H54 (cell line): ENCODE results near the gene LCN6.
"Not testable (repeated sequence)": the region's sequence is repeated elsewhere in the genome, so short reads cannot be mapped to it uniquely, and the experiment has no call there.

Experiments used
- DNase-seq: peaks from one replicate; pipeline ENCODE4 v3.0.0; 2011; ENCODE audit warnings: low spot score, mixed read lengths; ENCODE audit not compliant: insufficient read length
- FAIRE-seq: peaks from 3 replicates; lab custom pipeline; 2011; peaks lifted over from hg19 to GRCh38; lab: Jason Lieb, UNC
- POLR2A ChIP-seq: IDR thresholded peaks from 2 replicates; pipeline ENCODE4 v1.6.1; 2011; ENCODE audit warnings: low read depth, mild to moderate bottlenecking, low read length

LCN6 gene

DNA sequence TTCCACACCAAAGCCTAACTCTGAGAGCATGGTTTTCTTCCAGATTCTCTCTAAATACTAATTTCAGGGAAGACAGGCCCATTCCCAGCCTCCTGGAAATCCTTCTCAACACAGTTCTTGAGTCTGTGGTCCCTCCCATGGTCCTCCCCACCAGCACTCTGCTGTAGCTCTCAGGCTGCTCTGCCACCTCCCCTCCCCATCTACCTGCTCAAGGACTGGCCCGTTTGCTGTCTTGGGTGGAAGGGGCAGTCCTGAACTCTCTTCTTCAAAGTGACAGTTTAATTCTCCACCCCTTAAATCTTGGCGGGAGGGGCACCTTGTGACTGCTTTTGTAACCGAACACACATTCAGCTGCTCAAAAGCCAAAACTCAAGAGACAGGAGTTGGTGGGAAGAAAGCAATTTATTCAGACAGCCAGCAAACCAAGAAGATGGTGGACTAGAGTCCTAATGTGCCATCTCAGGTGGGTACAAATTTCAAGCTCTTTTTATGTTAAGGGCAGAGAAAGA is 23.6 kb upstream of the LCN6 start:
- no peak for FAIRE-seq
- no peak for TF ChIP-seq POLR2A

DNA sequence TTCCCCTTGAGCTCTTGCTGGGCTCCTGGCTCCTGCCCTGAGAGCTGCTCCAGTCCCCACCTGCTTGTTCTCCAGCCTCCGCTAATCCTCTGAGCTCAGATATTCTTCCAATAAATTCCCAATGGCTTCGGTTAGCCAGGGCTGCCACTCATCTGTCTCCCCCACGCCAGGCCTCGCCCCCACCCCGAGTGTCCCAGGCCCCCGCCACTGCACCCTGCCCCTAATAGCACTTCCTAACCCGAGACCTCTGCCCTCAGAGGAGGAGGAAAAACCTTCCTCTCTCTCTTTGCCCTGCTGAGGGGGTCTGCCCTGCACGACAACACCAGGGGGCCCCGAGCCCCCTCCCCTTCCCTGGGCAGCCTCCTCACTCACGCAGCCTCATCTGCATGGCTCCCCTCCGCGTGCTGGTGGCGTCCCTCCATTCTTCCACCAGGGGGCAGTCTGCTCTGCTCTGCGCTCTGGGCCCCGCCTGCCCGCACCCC is 21.4 kb upstream of the LCN6 start:
- no peak for FAIRE-seq

More for the DNA sequence above, 23.6 kb upstream of the LCN6 start:
- DNase-seq, result no peak

DNA sequence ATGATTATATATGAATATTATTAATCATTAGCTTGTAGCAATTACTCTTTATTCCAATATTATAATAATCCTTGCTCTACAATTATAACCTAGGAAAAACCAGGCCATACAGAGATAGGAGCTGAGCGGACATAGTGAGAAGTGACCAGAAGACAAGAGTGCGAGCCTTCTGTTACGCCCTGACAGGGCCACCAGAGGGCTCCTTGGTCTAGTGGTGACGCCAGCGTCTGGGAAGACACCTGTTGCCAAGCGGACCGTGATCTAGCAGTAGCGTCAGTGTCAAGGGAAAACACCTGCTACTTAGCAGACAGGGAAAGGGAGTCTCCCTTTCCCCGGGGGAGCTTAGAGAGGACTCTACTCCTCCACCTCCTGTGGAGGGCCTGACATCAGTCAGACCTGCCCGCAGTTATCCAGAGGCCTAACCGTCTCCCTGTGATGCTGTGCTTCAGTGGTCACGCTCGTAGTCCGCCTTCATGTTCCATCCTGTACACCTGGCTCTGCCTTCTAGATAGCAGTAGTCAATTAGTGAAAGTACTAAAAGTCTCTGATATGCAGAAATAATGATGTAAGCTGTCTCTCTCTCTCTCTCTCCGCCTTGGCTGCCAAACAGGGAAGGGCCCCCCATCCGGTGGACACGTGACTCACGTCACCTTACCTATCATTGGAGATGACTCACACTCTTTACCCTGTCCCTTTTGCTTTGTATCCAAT is 18.2 kb upstream of the LCN6 start:
- FAIRE-seq, DNase-seq: not testable (repeated sequence)

More for the DNA sequence above, 21.4 kb upstream of the LCN6 start:
- no peak for TF ChIP-seq POLR2A
- DNase-seq, result peak; percentile 89

DNA sequence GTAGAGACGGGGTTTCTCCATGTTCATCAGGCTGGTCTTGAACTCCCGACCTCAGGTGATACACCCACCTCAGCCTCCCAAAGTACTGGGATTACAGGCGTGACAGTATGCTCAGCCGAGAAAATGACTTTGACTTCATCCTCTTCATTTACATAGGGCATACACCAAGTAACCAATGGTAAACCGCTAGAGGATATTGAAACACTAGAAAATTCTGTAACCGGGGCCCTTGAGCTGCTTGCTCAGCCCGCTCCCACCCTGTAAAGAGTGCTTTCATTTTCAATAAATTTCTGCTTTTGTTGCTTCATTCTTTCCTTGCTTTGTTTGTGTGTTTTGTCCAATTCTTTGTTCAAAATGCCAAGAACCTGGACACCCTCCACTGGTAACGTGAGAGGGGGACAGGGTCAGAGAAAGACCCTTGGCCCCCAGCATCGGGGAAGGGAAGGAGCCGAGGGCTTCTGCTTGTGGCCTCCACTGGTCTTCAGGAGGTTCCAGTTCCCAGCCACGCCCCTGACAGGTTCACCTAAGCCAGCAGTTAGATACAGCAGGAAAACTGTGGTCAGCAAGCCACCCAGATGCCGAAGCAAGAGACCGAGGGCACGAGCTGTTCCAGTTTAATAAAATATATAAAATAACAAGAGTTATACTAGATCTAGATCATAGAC is 17.6 kb upstream of the LCN6 start:
- DNase-seq, FAIRE-seq: not testable (repeated sequence)

DNA sequence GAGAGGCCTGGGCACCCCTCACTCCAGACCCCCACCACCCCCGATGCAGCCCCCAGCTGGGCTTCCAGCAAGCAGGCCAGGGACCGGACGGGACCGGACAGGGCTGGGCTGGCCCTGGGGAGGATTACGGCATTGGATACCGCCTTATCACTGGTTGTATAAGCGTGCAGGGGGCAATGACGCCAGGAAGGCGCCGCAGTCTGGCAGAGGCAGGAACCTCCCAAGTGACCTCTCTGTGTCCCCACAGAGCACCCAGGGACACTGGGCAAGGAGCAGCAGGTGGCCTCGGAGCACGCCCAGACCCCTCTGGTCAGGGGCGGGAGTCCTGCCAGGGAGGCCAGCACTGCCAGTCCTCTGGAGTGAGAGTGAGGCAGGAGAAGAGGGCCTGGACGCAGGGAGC is 16.7 kb upstream of the LCN6 start:
- no peak for DNase-seq
- no peak for FAIRE-seq
- TF ChIP-seq POLR2A, result no peak

DNA sequence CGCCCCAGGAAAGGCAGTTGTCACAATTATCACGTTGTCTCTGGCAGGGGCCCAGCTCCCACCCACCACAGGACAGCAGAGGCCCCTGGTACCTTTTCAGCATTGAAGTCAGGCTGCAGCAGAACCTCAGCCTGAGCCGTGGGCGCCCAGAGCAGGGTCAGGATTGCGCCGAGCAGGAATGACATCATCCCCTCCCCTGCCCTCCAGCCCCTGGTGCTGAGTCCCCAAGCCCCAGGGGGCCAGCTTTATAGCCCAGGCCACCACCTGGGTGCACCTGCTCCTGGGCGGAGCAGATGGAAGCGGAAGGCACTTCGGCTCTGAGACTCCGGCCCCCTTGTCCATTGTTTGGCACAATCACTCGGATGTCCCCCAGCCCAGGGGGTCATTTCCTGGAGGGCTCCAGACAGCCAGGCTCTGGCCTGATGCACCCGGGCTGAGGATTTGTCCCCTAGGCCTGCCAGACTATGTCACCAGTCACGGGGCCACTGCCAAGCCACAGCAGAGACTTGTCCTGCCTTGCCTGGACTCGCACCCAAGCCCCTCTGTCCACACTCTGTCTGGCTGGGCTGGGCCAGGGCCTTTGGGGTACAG is 16.1 kb upstream of the LCN6 start, which contains the start of gene LCN15:
Gene LCN15, minus strand, starts transcription at position 218 of the 591 bp plus-strand sequence. Its CDS starts 30 bp downstream, at position 188.
- no peak for FAIRE-seq
- no peak for DNase-seq
- no peak for TF ChIP-seq POLR2A

DNA sequence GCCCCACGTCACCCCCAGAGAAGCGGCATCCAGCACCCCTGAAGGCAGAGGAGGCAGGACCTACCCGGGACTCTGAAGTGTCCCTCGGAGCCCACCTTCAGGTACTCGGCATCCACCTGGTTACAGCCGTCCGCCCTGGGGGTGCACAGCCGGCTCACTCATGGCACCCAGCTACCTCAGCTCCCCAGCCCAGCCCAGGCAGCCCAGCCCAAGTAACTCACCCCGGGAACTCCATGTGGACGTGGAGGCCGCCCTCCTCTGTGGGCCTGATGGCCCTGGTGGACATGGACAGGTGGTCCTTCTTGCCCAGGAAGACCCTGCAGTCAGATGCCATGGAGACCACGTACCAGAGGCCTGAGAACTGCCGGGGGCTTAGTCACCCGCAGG is 15.3 kb upstream of the LCN6 start:
- FAIRE-seq (no peak), DNase-seq (no peak)
- TF ChIP-seq POLR2A, result no peak

DNA sequence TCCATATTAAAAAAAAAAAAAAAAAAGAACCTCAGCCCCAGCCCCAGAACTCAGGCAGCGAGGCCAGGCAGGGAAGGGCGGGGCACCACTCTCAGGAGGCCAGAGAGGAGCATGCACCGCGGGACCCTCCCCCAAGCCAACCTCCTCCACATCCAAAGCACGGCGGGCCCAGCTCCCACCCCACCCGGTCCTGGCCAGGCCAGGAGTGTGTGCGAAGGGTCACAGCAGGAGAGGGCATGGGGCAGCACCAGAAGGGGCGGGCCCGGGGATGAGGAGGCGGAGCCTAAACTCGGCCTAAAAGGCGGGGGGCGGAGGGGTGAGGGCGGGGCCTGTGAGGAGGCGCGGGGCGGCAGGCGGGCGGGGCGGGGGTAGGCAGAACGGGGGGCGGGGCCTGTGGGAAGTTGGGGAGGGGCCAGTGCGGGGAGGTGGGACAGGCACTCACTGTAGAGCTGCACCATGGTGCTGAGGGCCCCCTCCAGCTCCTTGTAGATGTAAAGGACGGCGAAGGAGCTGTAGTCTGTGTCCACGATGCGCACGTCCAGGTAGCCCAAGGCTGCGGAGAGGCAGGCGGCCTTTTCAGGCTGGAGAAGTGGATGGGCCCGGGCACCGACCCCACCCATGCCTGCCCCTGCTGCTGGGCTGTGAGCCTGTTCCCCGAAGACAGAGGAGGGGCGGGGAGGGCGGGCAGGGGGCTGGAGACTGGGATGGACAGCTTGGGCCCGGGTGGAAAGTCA is 14.8 kb upstream of the LCN6 start:
- DNase-seq, result peak; percentile 81
- no peak for TF ChIP-seq POLR2A
- no peak for FAIRE-seq

DNA sequence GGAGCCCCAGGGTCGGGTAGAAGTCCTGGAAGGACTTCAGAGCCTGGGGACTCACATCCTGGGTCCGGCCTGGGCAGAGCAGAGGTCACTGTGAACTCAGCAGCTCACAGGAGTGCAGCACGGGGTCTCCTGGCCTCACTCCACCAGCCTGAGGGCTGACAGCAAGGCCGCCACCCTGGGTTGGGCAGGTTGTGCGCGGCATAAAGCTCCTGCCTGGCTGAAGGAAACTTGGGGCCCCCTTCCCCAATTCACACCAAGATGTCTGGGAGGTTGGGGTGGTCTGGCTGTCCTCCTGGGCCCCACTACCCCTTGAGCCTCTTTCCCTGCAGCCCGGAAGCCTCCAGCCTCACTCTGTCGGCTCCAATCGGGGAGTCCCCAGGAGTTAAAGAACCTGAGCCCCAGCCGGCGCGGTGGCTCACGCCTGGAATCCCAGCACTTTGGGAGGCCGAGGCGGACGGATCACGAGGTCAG is 13.9 kb upstream of the LCN6 start:
- FAIRE-seq (no peak), DNase-seq (no peak)
- no peak for TF ChIP-seq POLR2A

DNA sequence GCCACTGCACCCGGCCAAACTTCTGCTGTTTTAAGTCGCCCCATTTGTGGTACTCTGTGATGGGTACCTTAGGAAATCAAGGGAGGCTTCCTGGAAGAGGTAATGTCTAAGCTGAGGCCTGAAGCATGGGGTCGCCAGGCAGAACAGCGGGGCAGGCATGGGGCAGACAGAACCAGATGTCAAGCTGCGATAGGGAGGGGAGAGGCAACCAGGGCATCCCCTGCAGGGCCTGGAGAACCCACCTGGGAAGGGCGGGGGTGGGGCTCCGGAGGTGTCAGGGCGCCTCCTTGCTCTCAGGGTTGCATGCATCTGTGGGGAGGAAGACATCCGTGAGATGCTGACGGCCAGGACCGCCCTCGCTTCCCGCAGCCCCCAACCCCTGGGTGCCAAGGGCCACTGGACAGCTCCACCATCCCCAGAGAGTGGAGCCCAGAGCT is 13.2 kb upstream of the LCN6 start:
- TF ChIP-seq POLR2A, result no peak
- DNase-seq (no peak), FAIRE-seq (no peak)

DNA sequence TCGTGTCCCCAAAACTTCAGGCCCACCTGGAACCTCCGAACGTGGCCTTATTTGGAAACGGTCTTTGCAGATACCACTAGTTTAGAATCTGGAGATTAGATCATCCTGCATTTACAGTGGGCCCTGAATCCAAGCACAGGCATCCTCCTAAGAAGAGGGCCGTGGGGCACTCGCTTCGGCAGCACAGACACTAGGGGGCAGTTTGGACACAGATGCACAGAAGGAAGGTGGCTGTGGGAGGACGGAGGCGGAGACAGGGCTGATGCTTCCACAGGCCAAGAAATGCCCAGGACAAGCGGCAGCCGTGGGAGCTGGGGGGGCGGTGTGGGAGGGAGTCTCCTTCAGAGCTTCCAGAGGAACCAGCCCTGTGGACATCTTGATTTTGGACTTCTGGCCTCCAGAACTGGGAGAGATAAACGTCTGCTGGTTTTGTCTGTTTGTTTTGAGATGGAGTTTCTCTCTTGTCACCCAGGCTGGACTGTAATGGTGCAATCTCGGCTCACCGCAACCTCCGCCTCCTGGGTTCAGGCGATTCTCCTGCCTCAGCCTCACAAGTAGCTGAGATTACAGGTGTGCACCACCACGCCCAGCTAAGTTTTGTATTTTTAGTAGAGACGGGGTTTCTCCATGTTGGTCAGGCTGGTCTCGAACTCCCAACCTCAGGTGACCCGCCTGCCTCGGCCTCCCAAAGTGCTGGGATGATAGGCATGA is 12.7 kb upstream of the LCN6 start:
- DNase-seq (peak; percentile 90), FAIRE-seq (peak; percentile 90)

DNA sequence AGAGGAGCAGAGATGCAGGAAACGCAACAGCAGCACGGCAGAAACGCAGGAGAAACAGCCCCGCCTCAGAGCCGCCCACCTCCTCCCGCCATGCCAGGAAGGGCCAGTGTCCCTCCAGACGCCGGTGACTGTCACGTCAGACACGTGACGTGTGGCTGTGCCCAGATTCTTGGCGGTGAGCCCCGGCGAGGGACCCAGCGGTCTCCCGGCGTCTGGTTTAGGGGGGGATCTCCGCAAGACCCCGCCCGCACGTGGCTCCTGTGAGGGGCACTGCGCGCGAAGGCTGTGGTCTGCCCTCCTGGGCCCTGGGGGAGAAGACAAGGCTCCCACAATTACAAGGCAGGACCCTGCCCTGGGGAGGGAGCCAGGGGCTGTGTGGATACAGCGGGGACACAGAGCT is 12.1 kb upstream of the LCN6 start:
- DNase-seq, result no peak
- no peak for TF ChIP-seq POLR2A
- no peak for FAIRE-seq
